HG03066 (cell line): ENCODE measurements around the gene AMIGO1.

Source experiments
- ATAC-seq: cut with Tn5 transposase; IDR thresholded peaks from one replicate; pipeline ENCODE4 v1.9.1; 2021; ENCODE audit warnings: low read depth; ENCODE audit not compliant: unreplicated experiment

Gene AMIGO1

GRCh38 chr1:109457819-109458218 is 51.7 kb downstream of the AMIGO1 start:
- no peak for ATAC-seq

- ATAC-seq = no peak
These were observed 54.9 kb downstream of the AMIGO1 start for GRCh38 chr1:109454497-109455133.
